GM12873 (cell line): ENCODE results near the gene SIN3B.

Source experiments
- TF ChIP-seq, protein P1 (sequence below): IDR thresholded peaks from 2 replicates; pipeline ENCODE4 v1.5.1; 2012; ENCODE audit warnings: low read depth, mild to moderate bottlenecking, moderate library complexity, low read length, control low read depth; ENCODE audit not compliant: insufficient read depth; ENCODE audit errors: missing control alignments

Gene SIN3B

DNA sequence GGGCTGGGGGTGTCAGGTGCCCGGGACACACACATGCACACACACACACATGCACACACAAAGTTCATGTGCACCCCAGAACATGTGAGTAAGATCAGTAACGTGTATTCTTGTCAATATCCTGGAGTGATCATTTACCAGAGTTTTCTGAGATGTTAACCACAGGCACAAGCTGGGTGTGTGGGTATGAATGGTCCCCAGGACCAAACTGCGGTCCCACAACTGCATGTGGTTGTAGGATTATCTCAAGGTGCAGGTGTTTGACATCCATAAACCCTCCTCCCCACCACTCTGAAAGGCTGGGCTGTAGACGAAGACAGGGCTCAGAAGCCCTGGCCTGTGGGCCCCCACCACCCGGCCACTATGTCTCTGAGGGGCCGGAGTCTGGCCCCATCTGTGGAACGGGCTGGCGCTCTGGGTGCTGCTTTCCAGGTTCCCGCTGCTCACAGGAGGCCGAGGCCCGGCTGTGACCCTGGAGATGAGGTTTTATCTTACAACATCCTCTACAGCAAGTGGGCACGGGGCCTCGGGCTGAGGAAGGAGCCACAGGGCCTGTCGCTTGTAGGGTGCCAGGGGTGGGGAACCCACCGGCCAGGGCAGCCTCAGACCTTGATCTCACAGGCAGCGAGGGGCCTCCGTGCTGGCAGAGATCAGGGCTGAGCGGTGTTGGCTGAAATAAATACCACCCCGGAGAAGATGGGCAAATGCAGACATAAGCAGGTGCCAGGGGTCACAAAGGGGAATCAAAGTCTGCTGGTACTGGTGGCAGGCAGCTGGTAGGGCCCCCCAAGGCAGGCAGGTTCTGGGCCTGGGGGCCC is 63.9 kb downstream of the SIN3B start:
- TF ChIP-seq, protein P1, sequence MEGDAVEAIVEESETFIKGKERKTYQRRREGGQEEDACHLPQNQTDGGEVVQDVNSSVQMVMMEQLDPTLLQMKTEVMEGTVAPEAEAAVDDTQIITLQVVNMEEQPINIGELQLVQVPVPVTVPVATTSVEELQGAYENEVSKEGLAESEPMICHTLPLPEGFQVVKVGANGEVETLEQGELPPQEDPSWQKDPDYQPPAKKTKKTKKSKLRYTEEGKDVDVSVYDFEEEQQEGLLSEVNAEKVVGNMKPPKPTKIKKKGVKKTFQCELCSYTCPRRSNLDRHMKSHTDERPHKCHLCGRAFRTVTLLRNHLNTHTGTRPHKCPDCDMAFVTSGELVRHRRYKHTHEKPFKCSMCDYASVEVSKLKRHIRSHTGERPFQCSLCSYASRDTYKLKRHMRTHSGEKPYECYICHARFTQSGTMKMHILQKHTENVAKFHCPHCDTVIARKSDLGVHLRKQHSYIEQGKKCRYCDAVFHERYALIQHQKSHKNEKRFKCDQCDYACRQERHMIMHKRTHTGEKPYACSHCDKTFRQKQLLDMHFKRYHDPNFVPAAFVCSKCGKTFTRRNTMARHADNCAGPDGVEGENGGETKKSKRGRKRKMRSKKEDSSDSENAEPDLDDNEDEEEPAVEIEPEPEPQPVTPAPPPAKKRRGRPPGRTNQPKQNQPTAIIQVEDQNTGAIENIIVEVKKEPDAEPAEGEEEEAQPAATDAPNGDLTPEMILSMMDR: no peak

GRCh38 chr19:16893686-16893989 is 64.4 kb downstream of the SIN3B start:
- TF ChIP-seq, protein P1: no peak

DNA sequence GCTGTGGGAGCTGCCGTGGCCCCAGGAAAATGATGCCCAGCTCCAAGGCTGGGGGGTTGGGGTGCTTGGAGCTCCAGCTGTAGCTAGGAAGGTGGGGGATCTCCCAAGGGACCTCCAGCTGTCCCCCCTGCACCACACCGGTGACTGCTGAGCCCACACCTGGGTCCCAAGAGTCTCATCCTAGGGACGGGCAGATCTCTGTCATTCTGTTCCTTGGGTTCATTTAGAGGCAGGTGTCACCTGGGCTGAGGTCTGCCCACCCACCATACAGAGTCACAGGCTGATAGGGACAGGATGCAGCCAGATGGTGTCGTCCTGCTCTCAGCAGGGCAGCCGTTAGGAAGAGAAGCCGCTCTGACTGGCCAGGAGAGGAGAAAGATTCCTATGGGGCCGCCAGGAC is 64.9 kb downstream of the SIN3B start:
- TF ChIP-seq, protein P1: no peak

- TF ChIP-seq, protein P1: no peak
These were observed 66.4 kb downstream of the SIN3B start for GRCh38 chr19:16895467-16896145.

- TF ChIP-seq, protein P1: no peak
These were observed 67.2 kb downstream of the SIN3B start for GRCh38 chr19:16896146-16897028.

DNA sequence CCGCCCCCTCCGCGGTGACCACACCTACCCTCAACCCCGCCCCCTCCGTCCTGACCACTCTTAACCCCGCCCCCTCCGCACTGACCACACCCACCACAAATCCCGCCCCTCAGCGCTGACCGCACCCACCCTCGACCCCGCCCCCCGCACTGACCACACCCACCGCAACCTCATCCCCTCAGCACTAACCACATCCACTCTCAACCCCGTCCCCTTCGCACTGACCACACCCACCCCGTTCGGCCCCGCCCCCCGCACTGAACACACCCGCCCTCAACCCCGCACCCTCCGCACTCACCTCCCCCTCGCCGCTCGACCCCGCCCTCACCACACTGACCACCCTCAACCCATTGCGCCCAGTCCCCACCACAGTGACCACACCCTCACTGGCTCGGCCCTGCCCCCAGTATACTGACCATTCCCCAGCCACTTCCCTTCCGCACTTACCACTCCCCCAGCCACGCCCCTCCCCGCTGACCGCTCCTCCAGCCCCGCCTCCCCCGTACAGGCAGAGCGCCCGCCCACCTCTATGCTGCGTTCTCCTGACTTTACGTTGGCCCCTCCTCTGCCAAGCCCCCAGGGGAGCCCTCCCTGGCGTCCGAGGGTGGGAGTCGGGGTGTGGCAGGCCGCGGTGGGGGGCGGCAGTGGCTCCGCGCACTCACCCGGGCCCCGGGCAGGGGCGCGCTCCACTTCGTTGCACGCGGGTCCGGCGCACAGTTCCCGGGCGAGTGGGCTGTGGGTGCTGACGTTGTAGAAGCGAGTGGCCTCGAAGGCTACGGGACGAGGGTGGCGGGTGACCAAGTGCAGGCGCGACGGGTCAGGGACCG is 68.0 kb downstream of the SIN3B start:
- TF ChIP-seq, protein P1: no peak
